Measurements from ENCODE around the gene FBN2. TPM values are rescaled to one million over a fixed set of nuclear protein-coding genes. Genes with fewer than 3 reads are reported as not detected.

Gene FBN2
- total and polyA plus RNA-seq, 8 donors: 2.7 to 64.3 (median 54.3) TPM

DNA sequence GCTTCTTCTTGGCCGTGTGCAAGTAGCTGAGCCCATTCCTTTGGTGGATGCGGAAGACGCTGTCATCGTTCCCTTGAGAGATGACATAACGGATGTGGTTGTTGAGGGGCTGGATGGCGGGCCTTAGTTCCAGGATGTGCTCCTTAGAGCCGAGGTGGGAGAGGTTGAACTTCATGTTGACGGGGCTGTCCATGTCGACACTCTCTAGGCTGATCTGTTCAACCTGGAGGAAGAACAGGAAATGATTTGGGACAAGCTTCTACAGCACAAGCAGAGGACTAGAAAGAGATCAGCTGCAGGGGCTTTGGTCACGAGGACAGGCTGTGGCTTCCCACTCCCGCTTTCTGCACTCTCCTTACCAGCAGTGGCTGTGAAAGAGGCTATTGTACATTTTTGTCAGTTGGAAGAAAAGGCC, 278.4 kb downstream of the FBN2 start:
- TF ChIP-seq, protein P1, sequence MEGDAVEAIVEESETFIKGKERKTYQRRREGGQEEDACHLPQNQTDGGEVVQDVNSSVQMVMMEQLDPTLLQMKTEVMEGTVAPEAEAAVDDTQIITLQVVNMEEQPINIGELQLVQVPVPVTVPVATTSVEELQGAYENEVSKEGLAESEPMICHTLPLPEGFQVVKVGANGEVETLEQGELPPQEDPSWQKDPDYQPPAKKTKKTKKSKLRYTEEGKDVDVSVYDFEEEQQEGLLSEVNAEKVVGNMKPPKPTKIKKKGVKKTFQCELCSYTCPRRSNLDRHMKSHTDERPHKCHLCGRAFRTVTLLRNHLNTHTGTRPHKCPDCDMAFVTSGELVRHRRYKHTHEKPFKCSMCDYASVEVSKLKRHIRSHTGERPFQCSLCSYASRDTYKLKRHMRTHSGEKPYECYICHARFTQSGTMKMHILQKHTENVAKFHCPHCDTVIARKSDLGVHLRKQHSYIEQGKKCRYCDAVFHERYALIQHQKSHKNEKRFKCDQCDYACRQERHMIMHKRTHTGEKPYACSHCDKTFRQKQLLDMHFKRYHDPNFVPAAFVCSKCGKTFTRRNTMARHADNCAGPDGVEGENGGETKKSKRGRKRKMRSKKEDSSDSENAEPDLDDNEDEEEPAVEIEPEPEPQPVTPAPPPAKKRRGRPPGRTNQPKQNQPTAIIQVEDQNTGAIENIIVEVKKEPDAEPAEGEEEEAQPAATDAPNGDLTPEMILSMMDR (IDR thresholded peaks at IDR 0.05): no peak
- Histone ChIP-seq H3K27ac (no peak overlapping the region), H3K4me1 (no peaks in the 10 kb centered on the region), H3K36me3 (no peaks in the 10 kb centered on the region), H3K27me3 (no peaks in the 10 kb centered on the region), H3K4me3 (no peak overlapping the region), H3K9me3 (peaks cover 0 to 4% of the 10 kb centered on the region in 2 donors)
- intact Hi-C loops (cut with DNase I): no loop called here
- no peak for ATAC-seq
- no peak for DNase-seq

DNA sequence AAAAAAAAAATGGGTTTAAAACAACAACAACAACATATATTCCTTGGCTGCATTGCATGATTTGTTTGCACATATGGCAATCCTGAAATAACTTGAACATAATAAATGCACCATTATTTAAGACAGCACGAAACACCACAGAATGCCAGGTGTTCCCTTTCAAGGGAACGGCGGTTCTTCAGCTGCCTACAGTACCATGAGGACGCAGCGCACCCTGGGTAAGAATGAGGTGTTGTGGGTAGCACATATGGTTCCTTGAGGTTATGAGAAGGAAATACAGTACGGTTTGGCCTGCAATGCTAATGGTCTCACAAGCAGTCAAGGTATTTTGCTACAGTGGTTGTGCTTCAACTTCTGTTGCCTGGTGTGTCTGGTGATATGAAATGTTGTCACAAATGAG, 279.7 kb downstream of the FBN2 start:
- H3K27ac ChIP-seq: no peak overlapping the region
- TF ChIP-seq, protein P1 (IDR thresholded peaks at IDR 0.05): no peak
- DNase-seq (no peak), ATAC-seq (no peak)
- intact Hi-C loops (cut with DNase I): no loop called here
- H3K36me3 ChIP-seq: no peaks in the 10 kb centered on the region
- H3K9me3 ChIP-seq: peaks cover 0 to 4% of the 10 kb centered on the region in 2 donors
- H3K4me1 ChIP-seq: no peaks in the 10 kb centered on the region
- H3K4me3 ChIP-seq: no peak overlapping the region
- no peaks in the 10 kb centered on the region for H3K27me3 ChIP-seq

DNA sequence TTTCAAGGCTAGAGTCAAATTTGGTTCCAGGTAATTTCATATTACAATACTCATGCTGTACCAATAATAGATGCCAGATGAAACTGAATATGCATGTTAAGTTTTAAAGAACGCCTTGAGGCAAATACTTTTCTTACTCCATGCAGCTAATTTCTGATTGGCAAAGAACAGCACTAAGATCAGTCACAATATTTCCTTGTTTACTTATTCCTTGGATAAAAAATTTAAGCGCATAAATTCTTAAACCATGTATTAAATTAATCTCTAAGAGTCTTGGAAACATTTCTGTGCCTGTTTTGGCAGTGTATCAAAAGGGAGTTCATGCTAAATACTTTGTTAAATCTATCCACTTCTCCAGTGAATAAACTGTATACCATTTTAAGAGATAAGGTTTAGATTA, 281.0 kb downstream of the FBN2 start:
- TF ChIP-seq, protein P1 (IDR thresholded peaks at IDR 0.05): no peak
- no peaks in the 10 kb centered on the region for H3K36me3 ChIP-seq
- H3K4me1 ChIP-seq: no peaks in the 10 kb centered on the region
- H3K9me3 ChIP-seq: peaks cover 0 to 4% of the 10 kb centered on the region in 2 donors
- H3K27me3 ChIP-seq: no peaks in the 10 kb centered on the region
- intact Hi-C loops (cut with DNase I): no loop called here
- DNase-seq (no peak), ATAC-seq (no peak)
- H3K27ac ChIP-seq: no peak overlapping the region
- H3K4me3 ChIP-seq: no peak overlapping the region

DNA sequence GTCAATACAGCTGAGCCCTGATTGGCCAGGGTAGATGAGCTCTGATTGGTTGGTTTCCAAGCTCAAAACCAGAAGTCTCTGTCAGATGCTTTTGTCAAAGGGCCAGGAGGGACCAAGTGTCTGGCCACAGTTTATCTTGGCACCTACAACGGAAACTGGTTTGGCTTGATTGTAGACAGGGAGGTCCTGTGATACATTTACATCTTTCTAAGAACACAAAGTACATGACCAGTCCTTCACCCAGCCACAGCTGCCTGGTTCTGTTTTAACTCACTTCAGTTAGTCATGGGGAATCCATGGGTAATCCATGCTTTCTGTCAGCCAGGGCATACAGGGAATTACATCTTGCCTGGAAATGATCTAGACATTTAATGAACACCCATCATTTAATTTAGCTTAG, 283.3 kb downstream of the FBN2 start:
- Histone ChIP-seq H3K27ac (no peak overlapping the region), H3K36me3 (no peaks in the 10 kb centered on the region), H3K27me3 (no peaks in the 10 kb centered on the region), H3K4me1 (no peaks in the 10 kb centered on the region), H3K9me3 (peaks cover 0 to 4% of the 10 kb centered on the region in 2 donors), H3K4me3 (no peak overlapping the region)
- intact Hi-C loops (cut with DNase I): no loop called here
- DNase-seq: no peak
- TF ChIP-seq, protein P1 (IDR thresholded peaks at IDR 0.05): no peak
- no peak for ATAC-seq

DNA sequence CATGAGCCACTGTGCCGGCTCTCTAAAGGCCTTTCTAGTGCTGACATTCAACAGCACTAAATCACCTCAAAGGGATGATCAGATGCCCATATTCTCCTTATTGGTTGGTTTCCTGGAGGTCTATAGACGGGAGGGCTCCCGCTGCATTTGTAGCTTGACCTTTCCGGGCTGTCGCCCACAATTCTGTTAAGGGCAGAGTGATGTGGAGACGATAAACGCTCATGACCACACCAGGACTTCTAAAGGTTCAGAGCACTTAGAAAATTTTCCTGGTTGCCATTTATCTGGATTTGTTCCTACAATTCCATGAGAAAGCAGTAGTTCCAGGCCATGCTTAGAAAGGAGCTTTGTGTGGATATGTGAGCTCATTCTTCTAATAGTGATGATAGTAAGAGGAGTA, 284.2 kb downstream of the FBN2 start:
- H3K27ac ChIP-seq: no peak overlapping the region
- no peak for DNase-seq
- no peaks in the 10 kb centered on the region for H3K27me3 ChIP-seq
- TF ChIP-seq, protein P1 (IDR thresholded peaks at IDR 0.05): no peak
- ATAC-seq: no peak
- intact Hi-C loops (cut with DNase I): no loop called here
- no peak overlapping the region for H3K4me3 ChIP-seq
- no peaks in the 10 kb centered on the region for H3K4me1 ChIP-seq
- no peaks in the 10 kb centered on the region for H3K36me3 ChIP-seq
- H3K9me3 ChIP-seq: peaks cover 0 to 4% of the 10 kb centered on the region in 2 donors
